HG02571 (cell line): ENCODE data around the gene ARID1B.
A peak's percentile ranks its signal among the peaks of the same experiment; 100 is the strongest.

Source experiments
- ATAC-seq: cut with Tn5 transposase; IDR thresholded peaks from one replicate; pipeline ENCODE4 v1.9.1; 2021; ENCODE audit warnings: mild to moderate bottlenecking, moderate library complexity; ENCODE audit not compliant: unreplicated experiment

Gene ARID1B

GRCh38 chr6:156773935-156774852 lies 3.0 kb upstream of the ARID1B start:
- no peak for ATAC-seq

GRCh38 chr6:156774863-156775405 lies 2.2 kb upstream of the ARID1B start:
- ATAC-seq: no peak

- no peak for ATAC-seq
Measured at GRCh38 chr6:156775717-156776116, 1.5 kb upstream of the ARID1B start.

- ATAC-seq: no peak
Measured at GRCh38 chr6:156776470-156776839, 723 bp upstream of the ARID1B start.

- peak; percentile 11 for ATAC-seq
Measured at GRCh38 chr6:156777577-156778453, 637 bp downstream of the ARID1B start.

GRCh38 chr6:156778454-156779205 lies 1.5 kb downstream of the ARID1B start:
- no peak for ATAC-seq

- ATAC-seq: no peak
Measured at GRCh38 chr6:156779206-156780094, 2.3 kb downstream of the ARID1B start.

GRCh38 chr6:156780102-156780641 lies 3.0 kb downstream of the ARID1B start:
- ATAC-seq: peak; percentile 39

- no peak for ATAC-seq
Measured at GRCh38 chr6:156780962-156781853, 4.0 kb downstream of the ARID1B start.

GRCh38 chr6:156781861-156782631 lies 4.9 kb downstream of the ARID1B start:
- ATAC-seq: no peak

GRCh38 chr6:156782691-156783320 lies 5.6 kb downstream of the ARID1B start:
- no peak for ATAC-seq

GRCh38 chr6:156783958-156784357 lies 6.8 kb downstream of the ARID1B start:
- ATAC-seq: no peak

GRCh38 chr6:156786652-156787051 lies 9.5 kb downstream of the ARID1B start:
- no peak for ATAC-seq

- no peak for ATAC-seq
Measured at GRCh38 chr6:156787569-156788492, 10.7 kb downstream of the ARID1B start.

- no peak for ATAC-seq
Measured at GRCh38 chr6:156789081-156789943, 12.1 kb downstream of the ARID1B start.
